Brain pericyte (primary cell): ENCODE results near the gene TLCD3B.

Experiments used
- DNase-seq: peaks from one replicate; pipeline ENCODE4 v3.0.0-alpha.2; 2012; ENCODE audit warnings: low read depth, low spot score

TLCD3B gene, protein sequence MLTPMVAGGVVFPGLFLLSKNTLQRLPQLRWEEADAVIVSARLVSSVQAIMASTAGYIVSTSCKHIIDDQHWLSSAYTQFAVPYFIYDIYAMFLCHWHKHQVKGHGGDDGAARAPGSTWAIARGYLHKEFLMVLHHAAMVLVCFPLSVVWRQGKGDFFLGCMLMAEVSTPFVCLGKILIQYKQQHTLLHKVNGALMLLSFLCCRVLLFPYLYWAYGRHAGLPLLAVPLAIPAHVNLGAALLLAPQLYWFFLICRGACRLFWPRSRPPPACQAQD

DNA sequence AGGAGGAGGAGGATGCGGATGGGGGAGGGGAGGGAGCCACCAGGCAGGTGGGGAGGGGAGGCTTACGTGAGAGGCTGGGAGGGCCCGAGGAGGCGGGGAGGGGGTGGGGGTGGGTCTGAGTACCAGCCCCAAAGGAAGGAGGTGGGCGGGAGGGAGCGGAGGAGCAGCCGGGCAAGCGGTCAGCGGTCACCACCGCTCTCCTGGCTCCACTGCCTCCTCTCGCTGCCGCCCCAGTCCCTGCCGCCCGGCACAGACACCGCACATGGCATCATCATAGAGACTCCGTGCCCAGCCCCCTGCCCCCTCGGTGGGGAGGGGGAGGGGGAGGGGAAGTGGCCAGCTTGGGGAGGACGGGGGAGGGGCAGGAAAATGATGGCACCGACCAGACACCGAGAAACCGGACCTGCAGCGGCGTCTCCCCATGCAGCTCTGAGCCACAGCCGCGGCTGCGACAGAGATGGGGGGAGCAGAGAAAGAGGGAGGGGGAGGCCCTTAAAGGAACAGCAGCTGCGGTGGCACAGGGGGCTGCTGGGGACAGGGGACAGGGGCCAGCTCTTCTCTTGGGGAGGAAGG, at the start of gene TLCD3B:
Gene TLCD3B (minus strand): TSS at position 431 of the 573 bp plus-strand sequence. CDS start 744 bp downstream, outside the sequence.
- DNase-seq: no peak

DNA sequence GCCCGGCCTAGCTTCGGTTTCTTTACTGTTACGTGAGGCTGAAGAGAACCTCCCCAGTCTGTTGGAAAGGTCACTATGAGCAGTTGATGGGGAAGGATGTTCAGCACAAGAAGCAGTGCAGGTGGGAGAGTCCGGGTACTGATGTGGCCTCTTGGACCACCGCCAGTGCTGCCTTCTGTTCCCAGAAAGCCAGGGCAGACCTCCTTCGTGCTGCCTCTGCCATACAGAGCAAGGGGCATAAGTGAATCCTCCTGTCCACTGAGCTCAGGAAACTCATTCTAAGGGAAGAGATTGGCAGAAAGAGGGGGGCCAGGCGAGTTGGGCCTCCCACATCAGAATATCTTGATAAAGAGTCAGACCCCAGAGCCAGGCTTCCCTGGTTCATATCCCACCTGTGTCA, 48.4 kb upstream of the TLCD3B start:
- DNase-seq: no peak

DNA sequence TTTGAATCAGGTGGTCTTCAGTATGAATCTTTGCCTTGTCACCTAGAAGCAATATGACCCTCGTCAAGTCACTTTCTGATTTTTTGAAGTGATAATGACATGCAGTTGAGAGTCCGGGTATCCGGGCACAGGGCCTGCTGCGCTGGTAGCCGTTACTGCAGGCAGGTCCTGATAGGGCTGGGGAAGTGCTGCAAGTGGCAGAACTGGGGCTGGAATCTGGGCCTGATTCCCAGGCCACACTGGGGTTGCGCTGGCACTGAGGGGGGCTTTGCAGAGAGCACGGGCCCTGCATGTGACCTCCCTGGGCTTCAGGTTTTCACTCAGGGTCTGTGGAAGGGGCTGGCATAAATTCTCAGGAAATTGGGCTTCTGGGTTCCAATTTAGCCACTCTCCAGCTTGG, 47.7 kb upstream of the TLCD3B start:
- no peak for DNase-seq

DNA sequence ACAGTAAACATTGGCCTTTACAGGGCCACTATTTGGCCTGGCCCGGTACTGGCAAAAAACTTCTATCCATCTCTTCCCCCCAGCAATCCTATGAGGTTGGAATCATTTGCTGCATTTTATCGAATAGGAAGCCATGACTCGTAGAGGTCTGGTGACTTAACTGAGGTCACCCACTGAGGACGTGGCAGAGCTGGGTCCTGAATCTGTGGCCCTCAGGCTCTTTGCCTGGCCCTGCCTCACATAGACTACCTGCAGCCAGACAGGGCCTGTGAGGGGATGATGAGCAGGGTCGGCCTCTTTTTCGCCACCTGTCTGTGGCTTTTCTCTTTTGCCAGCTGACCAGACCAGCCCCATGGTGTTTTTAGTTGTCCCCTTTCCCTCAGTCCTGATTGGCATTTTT, 46.6 kb upstream of the TLCD3B start:
- no peak for DNase-seq

DNA sequence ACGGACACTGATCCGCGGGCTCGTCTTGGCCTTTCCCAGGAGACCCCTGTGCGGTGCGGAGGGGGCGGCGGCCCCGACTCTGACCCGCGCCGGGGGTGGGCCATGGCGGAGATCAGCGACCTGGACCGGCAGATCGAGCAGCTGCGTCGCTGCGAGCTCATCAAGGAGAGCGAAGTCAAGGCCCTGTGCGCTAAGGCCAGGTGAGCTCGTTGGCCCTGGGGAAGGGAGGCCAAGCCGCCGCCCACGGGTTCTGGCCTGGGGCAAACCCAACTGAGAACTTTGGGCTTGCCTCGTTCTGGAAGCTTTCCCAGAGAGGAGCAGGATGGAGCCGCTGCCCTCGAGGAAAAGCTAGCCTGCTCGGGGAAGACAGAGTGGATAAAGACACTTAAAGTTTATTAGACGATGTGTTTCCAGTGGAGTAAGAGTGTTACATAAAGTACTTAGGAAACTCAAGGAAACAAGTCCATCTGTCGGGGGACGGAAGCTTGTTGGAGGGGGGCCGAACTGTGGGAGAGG, 45.3 kb upstream of the TLCD3B start:
- DNase-seq: no peak

DNA sequence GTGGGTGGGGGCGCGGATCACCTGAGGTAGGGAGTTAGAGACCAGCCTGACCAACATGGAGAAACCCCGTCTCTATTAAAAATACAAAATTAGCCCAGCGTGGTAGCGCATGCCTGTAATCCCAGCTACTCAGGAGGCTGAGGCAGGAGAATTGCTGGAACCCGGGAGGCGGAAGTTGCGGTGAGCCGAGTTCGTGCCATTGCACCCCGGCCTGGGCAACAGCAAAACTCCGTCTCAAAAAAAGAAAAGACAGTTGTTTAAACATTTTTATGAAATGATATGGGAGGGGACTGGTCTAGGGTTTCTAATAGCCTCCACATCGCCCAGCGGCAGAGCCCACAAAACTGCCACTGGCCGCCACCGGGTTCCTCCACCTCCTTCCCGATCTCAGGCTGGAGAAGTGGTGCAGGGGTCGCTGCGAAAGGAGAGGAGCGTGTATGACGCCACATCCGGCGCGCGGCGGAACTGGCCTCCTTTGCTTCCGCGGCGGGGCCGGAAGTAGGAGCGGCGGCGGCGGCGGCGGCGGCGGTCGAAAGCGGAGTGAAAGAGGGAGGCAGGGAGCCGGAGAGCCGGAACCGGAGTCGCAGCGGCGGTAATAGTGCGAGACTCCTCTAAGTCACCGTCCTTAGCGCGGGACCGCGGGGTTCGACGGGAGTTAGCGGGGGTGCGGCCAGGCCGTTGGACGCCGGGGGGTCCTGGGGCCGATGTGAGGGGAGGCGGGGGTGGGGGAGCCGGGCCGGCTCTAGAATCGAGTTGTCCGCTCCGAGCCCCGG, 44.6 kb upstream of the TLCD3B start, which contains the start of gene PPP4C:
Gene PPP4C (plus strand): TSS at position 492 of the 773 bp plus-strand sequence. CDS start 384 bp downstream, outside the sequence.
- DNase-seq: peak; percentile 57

DNA sequence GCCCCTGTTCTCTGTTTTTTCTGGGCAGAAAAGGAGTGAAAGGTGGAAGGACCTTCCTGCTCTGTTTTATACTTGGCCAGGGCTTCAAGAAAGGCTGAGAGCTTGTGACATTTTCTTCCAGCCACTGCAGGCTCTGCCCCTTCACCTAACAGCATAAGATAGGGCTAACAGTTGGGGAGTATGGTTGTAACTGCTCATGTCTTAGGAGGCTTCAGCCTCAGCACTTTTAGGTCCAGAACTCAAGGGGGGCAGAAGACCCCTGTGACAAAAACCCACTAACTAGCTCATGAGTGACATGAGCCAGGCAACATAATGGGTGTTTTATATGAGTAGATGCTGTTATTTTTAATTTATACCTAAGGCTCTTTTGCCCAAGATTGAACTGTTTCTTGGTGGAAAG, 39.4 kb upstream of the TLCD3B start:
- no peak for DNase-seq

DNA sequence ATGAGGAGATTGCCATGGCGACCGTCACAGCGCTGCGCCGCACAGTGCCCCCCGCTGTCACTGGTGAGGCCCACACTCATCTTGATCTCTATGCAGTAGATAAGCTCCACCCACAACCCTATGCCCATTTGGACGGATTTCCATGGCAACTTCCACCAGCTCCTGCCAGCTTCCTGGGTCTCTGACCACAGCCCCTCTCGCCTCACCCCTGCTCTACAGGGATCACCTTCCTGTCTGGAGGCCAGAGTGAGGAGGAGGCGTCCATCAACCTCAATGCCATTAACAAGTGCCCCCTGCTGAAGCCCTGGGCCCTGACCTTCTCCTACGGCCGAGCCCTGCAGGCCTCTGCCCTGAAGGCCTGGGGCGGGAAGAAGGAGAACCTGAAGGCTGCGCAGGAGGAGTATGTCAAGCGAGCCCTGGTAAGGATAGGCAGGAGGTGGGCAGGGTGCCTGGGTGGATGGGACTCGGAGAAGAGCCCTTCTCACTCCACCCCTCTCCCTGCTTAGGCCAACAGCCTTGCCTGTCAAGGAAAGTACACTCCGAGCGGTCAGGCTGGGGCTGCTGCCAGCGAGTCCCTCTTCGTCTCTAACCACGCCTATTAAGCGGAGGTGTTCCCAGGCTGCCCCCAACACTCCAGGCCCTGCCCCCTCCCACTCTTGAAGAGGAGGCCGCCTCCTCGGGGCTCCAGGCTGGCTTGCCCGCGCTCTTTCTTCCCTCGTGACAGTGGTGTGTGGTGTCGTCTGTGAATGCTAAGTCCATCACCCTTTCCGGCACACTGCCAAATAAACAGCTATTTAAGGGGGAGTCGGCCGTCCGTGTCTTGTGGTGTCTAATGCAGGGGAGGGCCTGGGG, 38.8 kb upstream of the TLCD3B start:
- DNase-seq: no peak

DNA sequence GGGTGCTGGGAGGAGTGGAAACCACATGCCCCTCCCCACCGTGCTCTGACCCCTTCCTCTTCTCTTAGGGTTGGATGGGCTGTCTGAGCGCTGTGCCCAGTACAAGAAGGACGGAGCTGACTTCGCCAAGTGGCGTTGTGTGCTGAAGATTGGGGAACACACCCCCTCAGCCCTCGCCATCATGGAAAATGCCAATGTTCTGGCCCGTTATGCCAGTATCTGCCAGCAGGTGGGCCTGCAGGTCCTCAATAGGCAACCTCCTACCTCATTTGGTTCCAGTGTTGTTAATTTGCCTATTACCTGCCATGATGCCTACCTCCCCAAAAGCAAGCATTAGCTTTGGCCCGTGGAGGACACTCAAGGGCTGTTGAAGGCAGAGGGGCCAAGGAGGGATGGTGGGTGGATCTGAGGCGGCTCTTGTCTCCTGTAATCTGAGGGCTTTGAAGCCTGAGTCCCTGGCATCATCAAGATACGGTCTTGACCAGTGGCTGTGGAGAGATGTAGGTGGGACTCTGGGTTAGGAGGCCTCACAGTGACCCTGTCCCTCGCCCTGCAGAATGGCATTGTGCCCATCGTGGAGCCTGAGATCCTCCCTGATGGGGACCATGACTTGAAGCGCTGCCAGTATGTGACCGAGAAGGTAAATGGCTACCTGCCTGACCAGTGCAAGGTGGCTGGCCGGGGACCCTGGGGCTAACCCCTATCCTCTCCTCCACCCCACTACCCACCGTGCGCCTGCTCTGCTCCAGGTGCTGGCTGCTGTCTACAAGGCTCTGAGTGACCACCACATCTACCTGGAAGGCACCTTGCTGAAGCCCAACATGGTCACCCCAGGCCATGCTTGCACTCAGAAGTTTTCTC, 37.9 kb upstream of the TLCD3B start:
- DNase-seq: no peak

DNA sequence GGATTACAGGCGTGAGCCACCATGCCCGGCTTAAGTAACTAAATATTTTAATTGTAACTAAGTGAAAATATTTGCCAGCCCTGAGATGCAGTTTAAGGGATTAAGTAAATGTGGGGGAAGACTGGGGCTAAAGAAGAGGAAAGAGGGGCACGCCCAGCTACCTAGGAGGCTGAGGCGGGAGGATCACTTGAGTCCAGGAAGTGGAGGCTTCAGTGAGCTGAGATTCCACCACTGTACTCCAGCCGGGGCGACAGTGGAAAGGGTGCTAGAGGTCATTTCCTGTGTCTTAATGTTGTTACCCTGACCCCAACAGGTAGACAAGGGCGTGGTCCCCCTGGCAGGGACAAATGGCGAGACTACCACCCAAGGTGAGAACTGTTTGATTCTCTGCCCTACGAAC, 37.3 kb upstream of the TLCD3B start:
- no peak for DNase-seq

DNA sequence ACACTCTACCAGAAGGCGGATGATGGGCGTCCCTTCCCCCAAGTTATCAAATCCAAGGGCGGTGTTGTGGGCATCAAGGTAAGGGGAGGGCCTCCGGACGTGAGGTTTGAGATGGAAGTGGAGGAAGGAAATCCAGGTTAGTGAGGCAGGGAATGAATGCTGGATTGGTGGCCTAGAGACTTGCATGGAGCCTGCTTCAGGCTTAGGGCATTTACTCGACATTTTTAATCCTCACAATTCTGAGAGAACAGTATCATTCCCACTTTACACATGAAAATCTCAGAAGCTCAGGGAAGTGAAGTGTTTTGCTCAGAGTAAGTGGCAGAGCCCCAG, 36.5 kb upstream of the TLCD3B start:
- no peak for DNase-seq

DNA sequence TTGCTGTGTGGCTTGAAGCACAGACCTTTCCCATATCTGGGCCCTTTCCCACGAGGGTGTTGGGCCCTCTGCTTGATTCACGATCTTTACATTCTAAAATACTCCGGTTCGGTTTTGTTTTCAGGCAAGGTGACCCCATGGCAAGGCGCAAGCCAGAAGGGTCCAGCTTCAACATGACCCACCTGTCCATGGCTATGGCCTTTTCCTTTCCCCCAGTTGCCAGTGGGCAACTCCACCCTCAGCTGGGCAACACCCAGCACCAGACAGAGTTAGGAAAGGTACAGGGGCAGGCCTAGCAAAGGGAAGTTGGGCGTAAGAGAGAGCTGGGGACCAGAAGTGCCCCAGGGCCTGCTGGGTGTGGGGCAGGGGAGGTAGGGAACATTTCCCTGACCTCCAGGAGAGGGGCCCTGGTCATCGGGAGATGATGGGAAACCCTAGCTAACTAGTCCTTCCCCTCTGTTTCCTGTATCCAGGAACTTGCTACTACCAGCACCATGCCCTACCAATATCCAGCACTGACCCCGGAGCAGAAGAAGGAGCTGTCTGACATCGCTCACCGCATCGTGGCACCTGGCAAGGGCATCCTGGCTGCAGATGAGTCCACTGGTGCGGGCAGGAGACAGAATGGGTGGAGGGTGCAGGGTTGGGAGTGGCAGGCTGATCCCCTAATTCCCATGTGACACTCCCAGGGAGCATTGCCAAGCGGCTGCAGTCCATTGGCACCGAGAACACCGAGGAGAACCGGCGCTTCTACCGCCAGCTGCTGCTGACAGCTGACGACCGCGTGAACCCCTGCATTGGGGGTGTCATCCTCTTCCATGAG, 35.9 kb upstream of the TLCD3B start:
- DNase-seq: no peak

DNA sequence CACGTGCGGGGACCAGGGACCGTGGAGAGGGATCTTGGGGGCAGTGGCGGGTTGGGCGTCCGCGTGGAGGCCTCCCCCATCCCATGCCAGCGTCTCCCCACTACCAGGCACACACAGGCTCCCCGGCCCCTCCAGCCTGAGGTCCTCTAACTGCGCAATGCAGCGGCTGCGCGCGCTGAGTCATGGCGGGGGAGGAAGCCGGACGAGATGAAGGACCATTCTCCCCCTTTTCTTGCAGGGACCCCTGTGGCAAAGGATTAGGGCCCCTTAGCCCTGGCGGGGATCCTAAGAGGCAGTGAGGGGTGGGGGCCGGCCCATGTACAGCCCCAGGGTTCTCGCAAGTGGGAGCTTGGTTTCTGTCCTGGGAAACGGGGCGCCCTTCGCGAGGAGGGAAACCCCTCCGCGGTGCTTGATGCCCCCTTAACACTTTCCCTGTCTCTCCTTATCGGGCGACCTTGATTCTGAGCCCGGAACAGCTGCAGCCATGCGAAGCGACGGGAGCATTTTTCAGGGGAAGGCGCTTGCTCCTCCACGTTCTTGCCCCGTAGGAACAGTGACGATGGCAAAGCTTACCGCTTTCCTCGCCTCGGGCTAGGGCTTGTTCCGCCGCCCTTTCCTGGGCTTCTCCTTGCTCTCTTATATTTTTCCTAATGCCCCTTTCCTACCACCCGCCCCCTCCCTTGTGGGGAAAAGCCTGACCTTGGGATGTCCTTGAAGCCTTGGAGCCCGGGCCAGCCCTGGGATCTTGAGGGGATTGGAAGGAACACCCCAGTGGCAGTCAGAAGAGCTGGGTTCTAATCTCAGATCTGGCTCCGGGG, 35.1 kb upstream of the TLCD3B start:
- no peak for DNase-seq

DNA sequence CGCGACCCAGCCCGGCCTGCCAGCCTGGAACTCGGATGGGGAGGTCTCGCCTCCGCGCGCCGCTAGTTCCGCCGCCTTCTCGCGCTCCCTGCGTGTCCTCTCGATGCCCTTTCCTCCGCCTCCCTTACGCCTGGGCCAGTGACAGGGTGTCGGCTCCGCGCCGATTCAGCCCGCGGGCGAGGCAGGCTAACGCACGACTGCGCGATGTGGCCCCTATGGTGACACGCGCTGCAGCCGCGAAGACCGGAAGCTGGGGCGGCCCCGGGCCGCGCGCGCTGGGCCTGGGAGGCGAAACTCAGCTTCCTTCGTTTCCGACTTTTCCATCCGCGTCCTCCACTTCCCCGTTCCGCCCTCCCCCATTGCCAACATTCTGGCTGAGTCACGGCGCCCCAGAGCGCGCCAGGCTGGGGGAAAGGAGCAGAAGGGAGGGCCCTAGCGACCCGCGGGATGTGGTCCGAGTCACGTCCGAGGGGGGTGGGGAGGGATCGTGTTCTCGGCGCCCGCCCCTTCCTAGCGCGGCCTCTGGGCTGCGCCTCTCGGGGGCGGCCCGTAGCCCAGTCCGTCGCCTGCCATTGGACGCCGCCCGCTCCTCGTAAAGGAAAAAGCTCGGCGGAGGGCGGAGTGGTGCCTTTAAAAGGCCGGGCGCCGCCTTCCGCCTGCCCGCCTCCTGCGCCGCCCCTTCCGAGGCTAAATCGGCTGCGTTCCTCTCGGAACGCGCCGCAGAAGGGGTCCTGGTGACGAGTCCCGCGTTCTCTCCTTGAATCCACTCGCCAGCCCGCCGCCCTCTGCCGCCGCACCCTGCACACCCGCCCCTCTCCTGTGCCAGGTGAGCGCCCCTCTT, 34.3 kb upstream of the TLCD3B start, which contains the start of gene ALDOA:
Gene ALDOA (plus strand): TSS at position 659 of the 841 bp plus-strand sequence. CDS start 1,138 bp downstream, outside the sequence.
- DNase-seq: peak; percentile 99

DNA sequence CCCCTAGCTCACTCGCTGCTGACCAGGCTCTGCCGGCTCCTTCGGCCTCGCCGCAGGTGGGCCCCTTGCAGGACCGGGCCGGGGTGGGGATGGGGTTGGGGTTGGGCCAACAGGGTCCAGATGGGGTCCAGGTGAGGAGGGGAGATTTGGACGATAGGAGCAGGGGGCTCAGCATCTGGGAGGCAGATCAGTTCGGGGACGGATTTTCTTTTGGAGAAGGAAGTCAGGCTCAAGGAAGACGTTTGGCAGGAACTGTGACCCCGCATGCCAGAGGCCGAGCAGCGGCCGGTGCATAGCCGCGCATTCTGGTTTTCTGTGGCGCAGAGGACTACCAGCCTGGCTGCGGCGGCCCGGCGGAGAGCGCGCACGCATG, 33.6 kb upstream of the TLCD3B start:
- DNase-seq: no peak

DNA sequence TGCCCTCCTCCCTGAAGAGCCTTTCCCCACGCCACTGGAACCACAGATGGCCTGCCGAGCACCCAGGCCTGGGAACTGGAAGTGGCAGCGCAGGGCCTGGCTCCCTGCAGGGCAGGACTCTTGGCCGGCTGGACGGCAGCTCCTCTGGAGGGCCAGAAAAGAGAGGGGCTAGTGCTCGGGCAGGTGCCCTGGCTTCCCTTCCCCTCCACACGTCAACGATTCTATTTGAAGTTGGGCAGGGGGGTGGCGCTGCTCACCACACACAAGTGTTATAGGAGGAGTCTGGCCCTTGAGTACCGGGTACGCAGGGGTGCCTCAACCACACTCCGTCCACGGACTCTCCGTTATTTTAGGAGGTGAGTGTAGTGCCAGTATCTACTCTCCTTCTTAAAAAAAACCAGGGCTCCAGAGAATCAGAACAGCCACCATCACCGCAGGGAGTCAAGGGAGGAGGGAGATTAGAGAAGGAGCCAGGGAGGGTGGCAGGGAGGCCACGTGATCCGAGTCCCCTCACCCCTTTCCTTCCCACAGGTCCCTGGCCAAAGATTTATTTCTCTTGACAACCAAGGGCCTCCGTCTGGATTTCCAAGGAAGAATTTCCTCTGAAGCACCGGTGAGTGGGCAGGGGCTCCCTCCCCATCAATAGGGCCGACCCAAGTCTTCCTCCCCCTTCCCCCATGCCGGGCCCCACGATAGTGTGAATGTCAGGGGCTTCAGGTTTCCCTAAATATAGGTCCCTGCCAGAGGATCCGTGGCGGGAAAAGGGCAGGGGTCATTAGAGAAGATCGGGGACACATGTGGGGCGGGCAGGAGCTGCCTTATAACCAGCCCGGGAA, 33.0 kb upstream of the TLCD3B start:
- DNase-seq: no peak

DNA sequence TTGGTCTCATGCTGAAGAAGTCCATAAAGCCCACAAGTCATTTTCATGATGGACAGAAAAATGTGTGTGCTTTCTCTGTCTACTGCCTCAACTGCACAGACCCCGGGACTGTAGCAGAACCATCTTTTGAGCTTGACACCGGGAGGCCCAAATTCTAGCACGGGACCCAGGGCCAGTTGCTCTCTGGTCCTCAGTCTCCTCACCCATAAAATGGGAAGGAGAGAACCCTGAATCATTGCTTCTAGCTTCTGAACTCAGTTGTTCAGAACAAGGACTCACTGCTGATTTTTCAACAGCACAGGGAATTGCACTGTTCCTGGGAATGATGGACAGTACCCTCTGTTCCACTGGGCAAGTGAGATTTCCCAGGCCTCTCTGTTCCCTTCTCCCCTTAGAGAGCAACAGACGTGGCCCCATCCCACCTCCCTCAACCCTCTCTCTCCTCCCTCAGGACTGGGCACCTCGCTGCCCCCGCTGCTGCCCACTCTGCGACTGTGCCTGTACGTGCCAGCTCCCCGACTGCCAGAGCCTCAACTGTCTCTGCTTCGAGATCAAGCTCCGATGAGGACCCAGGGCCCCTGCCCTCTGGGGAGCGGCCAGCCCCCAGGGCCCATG, 32.3 kb upstream of the TLCD3B start:
- no peak for DNase-seq
